Lower leg skin (tissue), 4 donors: Measurements from ENCODE around the gene ZNF862. TPM values are rescaled to one million over a fixed set of nuclear protein-coding genes. Genes with fewer than 3 reads are reported as not detected.
"Not testable (repeated sequence)": the region's sequence is repeated elsewhere in the genome, so short reads cannot be mapped to it uniquely, and the experiment has no call there.

Experiments used
- DNase-seq, 2 donors: peaks; one replicate each; pipeline ENCODE4 v3.0.0-alpha.2; 2019; ENCODE audit warnings: low spot score in 2 of 2
- H3K4me3 ChIP-seq: fragments of 200-600 bp; sonication (generic); 2 replicates; pipeline ENCODE4 v1.5.1; 2017; ENCODE audit warnings: mild to moderate bottlenecking, low read depth; ENCODE audit not compliant: poor library complexity, severe bottlenecking
- CTCF ChIP-seq, 3 donors: fragments of 450-650 bp; IDR thresholded peaks; one replicate each; pipeline ENCODE4 v1.5.1; 2016; ENCODE audit warnings: antibody characterized with exemption in 3 of 3, mild to moderate bottlenecking in 3 of 3, moderate library complexity in 2 of 3
- POLR2A ChIP-seq, 2 donors: fragments of 450-650 bp; IDR thresholded peaks; one replicate each; pipeline ENCODE4 v1.6.1; 2016 to 2017; ENCODE audit warnings: antibody characterized with exemption in 2 of 2, mild to moderate bottlenecking in 1 of 2, moderate library complexity in 1 of 2
- WGBS, 2 donors: methylation state at CpG; one replicate each; pipeline ENCODE4 v1.1.5; 2018; 5-methylcytosine and 5-hydroxymethylcytosine counted together
- intact Hi-C: fragments of 100-400 bp; cut with DNase I; formaldehyde crosslinking; loops from one replicate; pipeline ENCODE4 v1.15.0; 2023; ENCODE audit warnings: low total_unique reads
- total RNA-seq, 4 donors: library from RNA; depleted of rRNA; stranded (reverse); fragments of >200 nt; gene quantifications; one replicate each; pipeline ENCODE4 v1.1.0, GENCODE V29; 2016

Gene ZNF862
- total RNA-seq, 4 donors from 2014 or later: 12.8 to 34.3 (median 22.3) TPM

- no peak overlapping the region for H3K4me3 ChIP-seq
- 68 to 73% methylated on average over 12 of the region's 12 CpGs for WGBS, 2 donors
- no peak for DNase-seq
- intact Hi-C loops: no loop called here
- TF ChIP-seq CTCF (IDR thresholded peaks at IDR 0.05) (no peak), POLR2A (IDR thresholded peaks at IDR 0.05) (no peak)
Measured at GRCh38 chr7:149826344-149827088, 11.7 kb upstream of the ZNF862 start.

- intact Hi-C loops: no loop called here
- H3K4me3 ChIP-seq: no peak overlapping the region
- WGBS, 2 donors: 65 to 75% methylated on average over 23 of the region's 23 CpGs
- no peak for DNase-seq
- no peak for TF ChIP-seq POLR2A (IDR thresholded peaks at IDR 0.05)
- no peak for TF ChIP-seq CTCF (IDR thresholded peaks at IDR 0.05)
Measured at GRCh38 chr7:149827089-149827981, 10.8 kb upstream of the ZNF862 start.

- intact Hi-C loops: no loop called here
- TF ChIP-seq CTCF (IDR thresholded peaks at IDR 0.05) (no peak), POLR2A (IDR thresholded peaks at IDR 0.05) (no peak)
- no peak for DNase-seq
- 85 to 86% methylated on average over 15 to 19 of the region's 19 CpGs for WGBS, 2 donors
- no peak overlapping the region for H3K4me3 ChIP-seq
Measured at GRCh38 chr7:149828357-149829309, 9.5 kb upstream of the ZNF862 start.

GRCh38 chr7:149830527-149830926 lies 7.6 kb upstream of the ZNF862 start:
- intact Hi-C loops, H3K4me3 ChIP-seq: not testable (repeated sequence)
- WGBS, 2 donors: 29 to 91% methylated on average over 1 of the region's 1 CpG

GRCh38 chr7:149830997-149831740 lies 7.0 kb upstream of the ZNF862 start:
- TF ChIP-seq CTCF (IDR thresholded peaks at IDR 0.05) (no peak), POLR2A (IDR thresholded peaks at IDR 0.05) (no peak)
- no peak overlapping the region for H3K4me3 ChIP-seq
- intact Hi-C loops: no loop called here
- no peak for DNase-seq
- WGBS, 2 donors: 54 to 55% methylated on average over 11 of the region's 11 CpGs

More at GRCh38 chr7:149830527-149830926, 7.6 kb upstream of the ZNF862 start:
- not testable (repeated sequence) for DNase-seq
